Central memory CD8-positive, alpha-beta T cell (primary cell): ENCODE results near the gene KDM1B.

Source experiments
- ATAC-seq: fragments of 150-1000 bp; cut with Tn5 transposase; replicated peaks from 2 replicates; pipeline ENCODE4 v1.10.0; 2022; ENCODE audit warnings: mild to moderate bottlenecking, moderate FRiP score, moderate number of reproducible peaks; ENCODE audit not compliant: poor library complexity, severe bottlenecking; ENCODE audit errors: extremely low read depth
- DNase-seq, 2 donors: peaks; one replicate each; pipeline ENCODE4 v3.0.0; 2021; ENCODE audit warnings: low spot score in 2 of 2
- H3K27ac Mint-ChIP-seq: one replicate; pipeline ENCODE4 v1.8.0; 2022; ENCODE audit warnings: low read depth, mild to moderate bottlenecking, moderate library complexity, mixed read lengths
- H3K27me3 Mint-ChIP-seq: one replicate; pipeline ENCODE4 v1.8.0; 2022; ENCODE audit warnings: mixed read lengths
- H3K36me3 Mint-ChIP-seq: one replicate; pipeline ENCODE4 v1.8.0; 2022; ENCODE audit warnings: mild to moderate bottlenecking, moderate library complexity, mixed read lengths; ENCODE audit not compliant: insufficient read depth
- H3K4me1 Mint-ChIP-seq: one replicate; pipeline ENCODE4 v1.8.0; 2022; ENCODE audit warnings: mixed read lengths
- H3K4me3 Mint-ChIP-seq: one replicate; pipeline ENCODE4 v1.8.0; 2022; ENCODE audit warnings: mild to moderate bottlenecking, moderate library complexity, mixed read lengths
- H3K9me3 Mint-ChIP-seq: one replicate; pipeline ENCODE4 v1.8.0; 2022; ENCODE audit warnings: mixed read lengths

The KDM1B gene

GRCh38 chr6:18245079-18245478 is 89.9 kb downstream of the KDM1B start:
- no peak overlapping the region for H3K4me3 Mint-ChIP-seq
- no peaks in the 10 kb centered on the region for H3K9me3 Mint-ChIP-seq
- H3K36me3 Mint-ChIP-seq = peaks cover 48% of the 10 kb centered on the region
- peaks cover 48% of the 10 kb centered on the region for H3K4me1 Mint-ChIP-seq
- no peaks in the 10 kb centered on the region for H3K27me3 Mint-ChIP-seq
- no peak overlapping the region for H3K27ac Mint-ChIP-seq
- no peak for ATAC-seq
- DNase-seq = no peak

GRCh38 chr6:18245642-18246041 is 90.4 kb downstream of the KDM1B start:
- no peaks in the 10 kb centered on the region for H3K9me3 Mint-ChIP-seq
- ATAC-seq = peak; percentile 65
- DNase-seq = peak in 1 of 2 donors; percentile 22
- H3K27ac Mint-ChIP-seq = peak overlapping the region; percentile 25
- no peak overlapping the region for H3K4me3 Mint-ChIP-seq
- peaks cover 49% of the 10 kb centered on the region for H3K36me3 Mint-ChIP-seq
- no peaks in the 10 kb centered on the region for H3K27me3 Mint-ChIP-seq
- peaks cover 48% of the 10 kb centered on the region for H3K4me1 Mint-ChIP-seq

- ATAC-seq = no peak
- no peak overlapping the region for H3K4me3 Mint-ChIP-seq
- H3K9me3 Mint-ChIP-seq = no peaks in the 10 kb centered on the region
- H3K36me3 Mint-ChIP-seq = peaks cover 51% of the 10 kb centered on the region
- DNase-seq = no peak
- H3K4me1 Mint-ChIP-seq = peaks cover 45% of the 10 kb centered on the region
- no peaks in the 10 kb centered on the region for H3K27me3 Mint-ChIP-seq
- peak overlapping the region; percentile 25 for H3K27ac Mint-ChIP-seq
Observed at GRCh38 chr6:18246205-18246604, 91.0 kb downstream of the KDM1B start.

GRCh38 chr6:18247002-18247401 is 91.8 kb downstream of the KDM1B start:
- Mint-ChIP-seq H3K9me3 (no peaks in the 10 kb centered on the region), H3K4me1 (peaks cover 46% of the 10 kb centered on the region), H3K27me3 (no peaks in the 10 kb centered on the region), H3K36me3 (peaks cover 57% of the 10 kb centered on the region), H3K4me3 (no peak overlapping the region), H3K27ac (no peak overlapping the region)
- ATAC-seq (no peak), DNase-seq (no peak)

- ATAC-seq = no peak
- no peaks in the 10 kb centered on the region for H3K27me3 Mint-ChIP-seq
- DNase-seq = no peak
- H3K4me1 Mint-ChIP-seq = peaks cover 31% of the 10 kb centered on the region
- H3K27ac Mint-ChIP-seq = no peak overlapping the region
- H3K36me3 Mint-ChIP-seq = peaks cover 56% of the 10 kb centered on the region
- no peak overlapping the region for H3K4me3 Mint-ChIP-seq
- H3K9me3 Mint-ChIP-seq = no peaks in the 10 kb centered on the region
Observed at GRCh38 chr6:18248698-18249097, 93.5 kb downstream of the KDM1B start.

DNA sequence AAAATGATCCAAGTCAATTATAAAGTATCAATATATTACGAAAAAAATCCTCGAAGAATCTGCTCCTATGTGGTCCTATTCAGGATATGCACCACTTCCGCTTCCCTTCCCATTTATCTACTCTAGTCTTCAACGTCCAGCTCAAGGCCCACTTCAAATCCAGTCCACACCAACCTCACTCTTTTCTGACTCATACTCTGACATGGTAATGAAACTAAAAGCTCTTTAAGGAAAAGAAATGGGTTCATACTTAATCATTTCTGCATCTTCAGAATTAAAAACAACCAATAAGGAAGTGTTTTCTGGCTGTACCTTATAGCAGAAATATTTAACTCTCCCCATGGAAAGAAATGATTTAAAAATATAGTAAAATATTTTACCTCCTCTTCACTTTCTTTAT is 94.0 kb downstream of the KDM1B start:
- H3K36me3 Mint-ChIP-seq = peaks cover 58% of the 10 kb centered on the region

DNA sequence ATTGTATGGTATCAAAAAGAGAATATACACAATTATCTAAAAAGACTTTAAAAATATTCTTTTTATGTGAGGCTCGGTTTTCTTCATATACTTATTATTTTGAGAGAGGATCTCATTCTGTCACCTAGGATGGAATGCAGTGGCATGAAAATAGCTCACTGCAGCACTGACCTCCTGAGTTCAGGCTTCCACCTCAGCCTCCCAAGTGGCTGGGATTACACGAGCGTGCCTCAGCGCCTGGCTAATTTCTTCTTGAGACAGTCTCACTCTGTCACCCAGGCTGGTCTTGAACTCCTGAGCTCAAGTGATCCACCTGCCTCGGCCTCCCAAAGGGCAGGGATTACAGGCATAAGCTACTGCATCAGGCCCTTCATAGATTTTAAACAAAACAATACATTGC is 98.4 kb downstream of the KDM1B start:
- Mint-ChIP-seq H3K9me3 (no peaks in the 10 kb centered on the region), H3K4me3 (no peak overlapping the region), H3K27me3 (no peaks in the 10 kb centered on the region), H3K4me1 (peaks cover 26% of the 10 kb centered on the region), H3K36me3 (peaks cover 68% of the 10 kb centered on the region), H3K27ac (no peak overlapping the region)
- ATAC-seq (no peak), DNase-seq (no peak)

More for the DNA sequence above, 94.0 kb downstream of the KDM1B start:
- H3K27me3 Mint-ChIP-seq = no peaks in the 10 kb centered on the region
- no peak for DNase-seq
- H3K27ac Mint-ChIP-seq = peak overlapping the region; percentile 52
- no peak overlapping the region for H3K4me3 Mint-ChIP-seq
- H3K9me3 Mint-ChIP-seq = no peaks in the 10 kb centered on the region
- H3K4me1 Mint-ChIP-seq = peaks cover 31% of the 10 kb centered on the region
- ATAC-seq = no peak

DNA sequence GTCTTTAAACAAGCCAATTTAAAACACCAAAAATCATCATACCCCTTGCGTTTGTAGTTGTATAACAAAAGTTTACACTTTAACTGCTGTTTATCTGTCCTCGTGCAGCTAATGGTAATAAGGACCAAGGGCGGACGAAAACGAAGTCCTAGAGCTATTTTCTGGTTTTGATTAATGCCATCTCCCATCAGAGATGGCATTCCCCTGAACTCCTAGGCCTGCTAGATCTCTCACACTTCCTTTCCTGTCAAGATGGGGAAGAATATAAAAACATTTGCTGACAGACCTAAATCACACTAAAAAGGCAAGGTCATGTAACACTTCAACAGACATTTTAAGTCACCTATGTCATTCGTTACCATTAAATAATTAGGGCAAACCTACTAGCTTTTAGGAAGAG is 99.6 kb downstream of the KDM1B start:
- Mint-ChIP-seq H3K4me1 (peaks cover 23% of the 10 kb centered on the region), H3K9me3 (no peaks in the 10 kb centered on the region), H3K36me3 (peaks cover 60% of the 10 kb centered on the region), H3K27me3 (no peaks in the 10 kb centered on the region), H3K27ac (no peak overlapping the region), H3K4me3 (no peak overlapping the region)
- DNase-seq = no peak
- no peak for ATAC-seq

GRCh38 chr6:18259675-18260447 is 104.6 kb downstream of the KDM1B start:
- Mint-ChIP-seq H3K27ac (peak overlapping the region; percentile 75), H3K36me3 (peaks cover 49% of the 10 kb centered on the region), H3K4me1 (peaks cover 52% of the 10 kb centered on the region), H3K9me3 (no peaks in the 10 kb centered on the region), H3K4me3 (peak overlapping the region; percentile 98), H3K27me3 (no peaks in the 10 kb centered on the region)
- ATAC-seq = no peak
- DNase-seq = no peak

DNA sequence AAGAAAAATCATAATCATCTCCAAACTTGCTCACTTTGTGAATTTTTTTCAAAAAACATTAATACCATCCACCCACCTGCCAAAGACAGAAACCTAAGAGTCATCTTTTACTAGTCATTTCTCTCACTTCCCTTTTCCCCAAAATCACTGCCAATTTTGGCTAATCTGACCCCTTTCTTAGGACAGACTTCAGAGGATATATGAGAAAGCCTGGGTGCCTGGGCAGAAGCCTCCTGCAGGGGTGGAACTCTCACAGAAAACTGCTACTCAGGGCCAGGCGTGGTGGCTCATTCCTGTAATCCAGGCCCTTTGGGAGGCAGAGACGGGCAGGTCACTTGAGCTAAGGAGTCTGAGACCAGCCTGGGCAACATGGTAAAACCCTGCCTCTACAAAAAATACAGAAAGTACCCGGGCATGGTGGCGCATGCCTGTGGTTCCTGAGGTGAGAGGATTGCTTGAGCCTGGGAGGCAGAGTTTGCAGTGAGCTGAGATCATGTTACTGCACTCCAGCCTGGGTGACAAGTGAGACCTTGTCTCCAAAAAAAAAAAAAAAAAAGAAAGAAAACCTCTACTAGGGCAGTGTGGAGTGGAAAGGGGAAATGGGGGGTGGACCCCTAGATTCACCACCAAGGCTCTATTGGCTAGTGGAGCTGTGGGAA is 105.4 kb downstream of the KDM1B start:
- Mint-ChIP-seq H3K36me3 (peaks cover 47% of the 10 kb centered on the region), H3K9me3 (no peaks in the 10 kb centered on the region), H3K4me1 (peaks cover 53% of the 10 kb centered on the region), H3K27me3 (no peaks in the 10 kb centered on the region), H3K4me3 (peak overlapping the region; percentile 98), H3K27ac (peak overlapping the region; percentile 75)
- DNase-seq (no peak), ATAC-seq (no peak)

GRCh38 chr6:18261877-18262276 is 106.7 kb downstream of the KDM1B start:
- Mint-ChIP-seq H3K4me3 (peak overlapping the region; percentile 98), H3K36me3 (peaks cover 37% of the 10 kb centered on the region), H3K4me1 (peaks cover 55% of the 10 kb centered on the region), H3K27me3 (no peaks in the 10 kb centered on the region), H3K9me3 (no peaks in the 10 kb centered on the region), H3K27ac (peak overlapping the region; percentile 95)
- DNase-seq = no peak
- ATAC-seq = no peak

DNA sequence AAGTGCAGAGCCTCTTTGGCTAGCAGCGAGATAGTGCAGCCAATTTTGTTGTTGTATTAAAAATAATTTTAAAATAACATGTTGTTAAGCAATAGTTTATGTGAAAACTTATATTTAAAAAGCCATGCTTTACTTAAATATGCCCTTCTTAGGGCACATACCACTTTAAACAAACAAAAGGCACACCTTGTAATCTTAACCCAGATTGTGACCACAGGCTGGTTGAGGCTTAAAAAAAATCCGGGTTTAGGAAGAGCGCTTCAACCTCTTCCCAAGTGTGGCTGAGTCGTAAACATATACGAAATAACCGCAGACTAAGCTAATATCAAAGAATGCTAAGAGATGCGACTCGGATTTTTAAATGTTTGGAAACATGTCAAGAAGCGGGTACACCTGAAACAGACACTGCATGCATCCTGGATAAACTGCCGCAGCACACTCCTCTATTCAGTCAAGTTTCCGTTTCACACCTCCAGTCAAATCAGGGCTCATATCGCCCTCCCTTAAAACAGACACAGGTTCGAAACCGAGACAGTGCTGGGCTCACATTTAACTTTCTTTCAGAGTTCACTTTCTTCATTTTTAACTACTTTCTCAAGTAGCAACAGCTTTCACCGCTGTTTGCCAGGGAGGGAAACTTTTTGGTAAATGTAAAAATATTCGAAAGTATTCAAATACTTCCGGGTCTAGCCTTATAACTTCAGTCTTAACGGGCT is 107.6 kb downstream of the KDM1B start:
- H3K4me1 Mint-ChIP-seq = peaks cover 55% of the 10 kb centered on the region
- H3K9me3 Mint-ChIP-seq = no peaks in the 10 kb centered on the region
- DNase-seq (peak in 1 of 2 donors; percentile 20), ATAC-seq (peak; percentile 52)
- H3K36me3 Mint-ChIP-seq = peaks cover 28% of the 10 kb centered on the region
- H3K27me3 Mint-ChIP-seq = no peaks in the 10 kb centered on the region
- H3K27ac Mint-ChIP-seq = peak overlapping the region; percentile 95
- H3K4me3 Mint-ChIP-seq = peak overlapping the region; percentile 98
